Fibroblast of skin of right quadriceps (primary cell): ENCODE measurements around the gene SCG5.

ENCODE experiments used
- DNase-seq: peaks from one replicate; pipeline ENCODE4 v3.0.0-alpha.2; 2013

SCG5 gene

GRCh38 chr15:32729700-32730395 lies 88.3 kb downstream of the SCG5 start:
- DNase-seq, result no peak

GRCh38 chr15:32730677-32731654 lies 89.5 kb downstream of the SCG5 start:
- DNase-seq, result peak; percentile 58

- DNase-seq, result no peak
Measured at GRCh38 chr15:32732574-32733157, 91.2 kb downstream of the SCG5 start.

DNA sequence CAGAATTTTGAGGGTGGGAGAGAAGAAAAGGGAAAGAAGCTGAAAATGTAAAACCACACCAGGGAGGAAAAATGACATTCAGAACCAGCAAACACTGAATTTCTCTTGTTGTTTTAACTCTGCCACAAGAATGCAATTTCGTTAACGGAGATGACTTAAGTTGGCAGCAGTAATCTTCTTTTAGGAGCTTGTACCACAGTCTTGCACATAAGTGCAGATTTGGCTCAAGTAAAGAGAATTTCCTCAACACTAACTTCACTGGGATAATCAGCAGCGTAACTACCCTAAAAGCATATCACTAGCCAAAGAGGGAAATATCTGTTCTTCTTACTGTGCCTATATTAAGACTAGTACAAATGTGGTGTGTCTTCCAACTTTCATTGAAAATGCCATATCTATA lies 91.8 kb downstream of the SCG5 start:
- no peak for DNase-seq

DNA sequence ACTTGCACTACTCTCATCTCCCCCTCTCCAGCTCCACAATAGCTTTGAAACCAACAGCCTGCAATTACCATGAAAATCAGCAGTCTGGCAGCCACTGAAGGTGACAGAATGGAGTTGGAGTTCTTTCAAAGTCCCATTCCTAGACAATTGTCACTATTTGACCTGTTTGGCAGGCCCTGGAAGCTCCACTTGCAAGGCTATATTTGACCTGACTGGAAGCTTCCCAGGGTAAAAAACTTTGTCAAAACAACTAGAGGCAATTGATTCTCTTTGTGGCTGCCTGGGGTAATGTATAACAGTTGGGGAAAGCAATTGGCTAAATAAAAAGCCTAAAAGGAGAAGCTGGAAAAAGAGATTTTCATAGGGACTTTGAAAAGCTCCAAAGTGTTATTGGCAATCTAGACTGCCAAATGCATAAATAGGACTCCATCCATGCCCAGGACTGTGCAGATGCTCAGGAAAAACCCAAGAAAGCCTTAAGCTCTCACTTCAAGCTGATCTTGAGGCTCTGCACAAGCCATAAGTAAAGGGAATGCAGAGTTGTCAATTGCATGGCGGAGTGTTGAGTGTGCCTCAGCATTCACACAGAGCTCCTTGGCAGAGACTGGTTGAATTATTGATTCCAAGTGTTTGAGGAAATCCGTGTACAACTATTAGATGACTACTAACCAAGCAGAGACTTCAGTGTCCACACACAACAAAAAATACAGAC lies 94.6 kb downstream of the SCG5 start:
- DNase-seq, result peak; percentile 33

DNA sequence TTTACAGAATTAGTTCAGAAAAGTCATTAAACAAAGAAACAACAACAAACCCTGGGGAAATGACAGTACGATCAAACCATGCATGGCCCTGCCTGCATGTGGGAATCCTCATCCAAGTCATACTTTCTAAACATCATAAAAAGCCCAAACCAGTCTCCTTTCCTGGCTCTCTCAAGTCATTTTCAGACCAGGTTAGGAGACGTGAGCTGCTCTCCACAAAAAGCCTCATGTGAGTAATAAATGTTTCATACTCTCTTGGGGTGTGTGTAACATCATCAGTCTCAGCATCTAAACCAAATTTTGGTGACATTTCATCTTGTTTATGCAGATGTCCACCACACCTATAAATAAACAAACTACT lies 95.2 kb downstream of the SCG5 start:
- peak; percentile 54 for DNase-seq

DNA sequence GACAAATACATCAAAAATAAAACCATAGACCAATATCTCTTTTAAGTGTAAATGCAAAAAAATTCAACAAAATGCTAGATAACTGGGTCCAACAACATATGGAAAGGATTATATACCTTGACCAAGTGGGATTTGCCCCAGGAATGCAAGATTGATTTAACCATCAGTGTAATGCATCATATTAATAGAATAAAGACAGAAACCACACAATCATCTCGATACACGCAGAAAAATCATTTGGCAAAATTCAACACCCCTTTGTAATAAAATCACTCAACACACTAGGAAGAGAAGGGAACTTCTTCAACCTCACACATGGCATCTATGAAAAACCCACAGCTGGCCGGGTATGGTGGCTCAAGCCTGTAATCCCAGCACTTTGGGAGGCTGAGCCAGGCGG lies 95.8 kb downstream of the SCG5 start:
- peak; percentile 59 for DNase-seq

DNA sequence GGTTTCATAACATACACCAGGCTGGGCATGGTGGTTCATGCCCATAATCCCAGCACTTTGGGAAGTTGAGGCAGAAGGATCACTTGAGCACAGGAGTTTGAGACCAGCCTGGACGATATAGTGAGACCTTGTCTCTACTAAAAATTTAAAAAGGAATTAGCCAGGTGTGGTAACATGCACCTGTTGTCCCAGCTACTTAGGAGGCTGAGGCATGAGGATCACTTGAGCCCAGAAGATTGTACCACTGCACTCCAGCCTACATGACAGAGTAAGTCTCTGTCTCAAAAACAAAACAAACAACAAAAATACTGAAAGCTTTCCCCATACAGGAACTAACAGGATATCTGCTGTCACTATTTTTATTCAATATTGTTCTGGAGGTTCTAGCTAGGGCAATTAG lies 97.2 kb downstream of the SCG5 start:
- DNase-seq, result peak; percentile 45

- DNase-seq, result peak; percentile 41
Measured at GRCh38 chr15:32739522-32740063, 98.1 kb downstream of the SCG5 start.

GRCh38 chr15:32743411-32744140 lies 102.1 kb downstream of the SCG5 start:
- peak; percentile 55 for DNase-seq

DNA sequence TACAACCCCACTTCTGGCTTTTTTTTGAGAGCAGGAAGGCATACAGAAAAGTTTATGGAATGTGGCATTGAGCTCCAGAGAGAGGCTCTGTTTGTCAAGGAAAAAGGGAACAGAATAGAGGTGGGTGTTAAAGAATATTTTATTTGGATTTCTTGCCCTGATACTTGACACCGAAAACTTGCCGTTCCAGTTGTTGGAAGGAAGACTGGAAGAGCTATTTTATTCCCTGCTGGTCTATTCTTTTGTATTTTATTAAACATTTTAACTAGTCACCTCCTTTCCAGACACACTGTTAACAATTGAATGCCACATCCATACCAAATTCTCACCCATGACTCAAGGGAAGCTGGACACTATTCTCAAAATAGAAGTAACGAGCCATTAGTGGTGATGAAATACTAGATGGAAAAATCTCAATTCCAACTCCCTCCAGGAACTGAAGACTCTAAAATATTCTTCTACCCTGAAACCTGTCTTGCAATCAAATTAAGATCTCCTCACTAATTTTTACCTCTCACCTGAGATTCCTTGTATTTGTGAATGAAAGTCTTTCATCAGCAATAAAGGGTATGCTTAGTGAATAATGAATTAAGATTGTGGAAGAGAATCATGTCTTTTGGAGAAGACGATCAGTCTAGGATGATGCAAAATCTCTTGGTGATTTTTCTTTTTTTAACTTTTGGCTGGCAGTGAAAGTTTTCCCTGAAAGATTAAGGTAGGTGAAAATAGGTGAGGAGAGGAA lies 104.8 kb downstream of the SCG5 start:
- DNase-seq, result no peak
